H1 (cell line): ENCODE data around the gene BIN1.

Experiments used
- CBX5 ChIP-seq: fragments of 300-800, 300-1000 bp; sonication (generic); IDR thresholded peaks from 2 replicates; pipeline ENCODE4 v1.7.1; 2016; ENCODE audit warnings: antibody characterized with exemption, low read length, low read depth
- CEBPB ChIP-seq: IDR thresholded peaks from 2 replicates; pipeline ENCODE4 v1.6.1; 2012; ENCODE audit warnings: low read depth, low read length
- GABPA ChIP-seq: IDR thresholded peaks from 2 replicates; pipeline ENCODE4 v1.6.1; 2011; ENCODE audit warnings: mild to moderate bottlenecking, low read length, moderate library complexity, borderline replicate concordance; ENCODE audit not compliant: insufficient read depth
- HDAC2 ChIP-seq, 2 experiments: fragments of 300-600 bp in 1 of 2; sonication (generic) in 1 of 2; IDR thresholded peaks; 2 replicates each; pipeline ENCODE4 v1.6.1; 2011 to 2012; ENCODE audit warnings: low read depth in 2 of 2, low read length in 2 of 2, mild to moderate bottlenecking in 2 of 2, moderate library complexity in 2 of 2, borderline replicate concordance in 1 of 2, inconsistent platforms in 1 of 2
- JUN ChIP-seq: IDR thresholded peaks from 2 replicates; pipeline ENCODE4 v1.6.1; 2011; ENCODE audit warnings: low read depth, mild to moderate bottlenecking, improper control_type of control experiment, low read length
- JUND ChIP-seq: IDR thresholded peaks from 2 replicates; pipeline ENCODE4 v1.6.1; 2011; ENCODE audit warnings: mild to moderate bottlenecking, improper control_type of control experiment, low read length
- POLR2A ChIP-seq, 2 experiments: IDR thresholded peaks; 1 replicate in 1 of 2; 2 replicates in 1 of 2; pipeline ENCODE4 v1.6.1; 2011; ENCODE audit warnings: low read depth in 2 of 2, low read length in 2 of 2, mild to moderate bottlenecking in 2 of 2; ENCODE audit errors: control extremely low read depth in 1 of 2
- SAP30 ChIP-seq: fragments of 300-600 bp; sonication (generic); IDR thresholded peaks from 2 replicates; pipeline ENCODE4 v1.7.1; 2012; ENCODE audit warnings: low read length, moderate library complexity, mild to moderate bottlenecking, inconsistent platforms; ENCODE audit not compliant: insufficient read depth, insufficient replicate concordance
- SP4 ChIP-seq: IDR thresholded peaks from 2 replicates; pipeline ENCODE4 v1.6.1; 2012; ENCODE audit warnings: low read length, inconsistent platforms
- TF ChIP-seq, protein P1 (sequence below), 3 experiments: IDR thresholded peaks; 1 replicate in 2 of 3; 2 replicates in 1 of 3; pipeline versions ENCODE4 v1.5.1 to v1.6.1; 2011; ENCODE audit warnings: low read length in 3 of 3, mild to moderate bottlenecking in 3 of 3, inconsistent platforms in 2 of 3, low read depth in 1 of 3, moderate library complexity in 1 of 3; ENCODE audit not compliant: insufficient read depth in 1 of 3; ENCODE audit errors: control extremely low read depth in 1 of 3
- TF ChIP-seq, protein P2 (sequence below): IDR thresholded peaks from 2 replicates; pipeline ENCODE4 v1.6.1; 2011; ENCODE audit warnings: low read depth, mild to moderate bottlenecking, low read length; ENCODE audit not compliant: insufficient read depth
- TF ChIP-seq, protein P3 (sequence below): IDR thresholded peaks from 2 replicates; pipeline ENCODE4 v1.6.1; 2011; ENCODE audit warnings: low read length, improper control_type of control experiment

DNA sequence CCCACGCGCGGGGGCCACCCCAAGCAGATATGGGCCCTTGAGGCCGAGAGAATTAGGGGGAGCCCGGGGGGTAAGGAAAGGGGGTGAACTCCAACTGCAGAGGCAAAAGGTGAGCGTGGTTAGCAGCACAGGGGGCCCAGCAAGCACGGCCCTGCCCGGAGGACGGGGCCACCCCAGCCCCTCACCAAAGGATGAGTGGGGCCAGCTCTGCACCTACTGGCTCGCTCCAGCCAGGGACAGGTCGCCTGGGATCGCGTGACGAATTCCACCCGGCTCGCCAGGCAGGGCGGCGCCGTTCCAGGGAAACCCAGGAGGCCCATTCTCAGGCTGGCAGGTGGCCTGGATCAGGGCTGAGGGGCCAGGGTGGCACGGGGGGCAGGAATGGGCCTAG is 38.6 kb downstream of the BIN1 start:
- TF ChIP-seq, protein P1, sequence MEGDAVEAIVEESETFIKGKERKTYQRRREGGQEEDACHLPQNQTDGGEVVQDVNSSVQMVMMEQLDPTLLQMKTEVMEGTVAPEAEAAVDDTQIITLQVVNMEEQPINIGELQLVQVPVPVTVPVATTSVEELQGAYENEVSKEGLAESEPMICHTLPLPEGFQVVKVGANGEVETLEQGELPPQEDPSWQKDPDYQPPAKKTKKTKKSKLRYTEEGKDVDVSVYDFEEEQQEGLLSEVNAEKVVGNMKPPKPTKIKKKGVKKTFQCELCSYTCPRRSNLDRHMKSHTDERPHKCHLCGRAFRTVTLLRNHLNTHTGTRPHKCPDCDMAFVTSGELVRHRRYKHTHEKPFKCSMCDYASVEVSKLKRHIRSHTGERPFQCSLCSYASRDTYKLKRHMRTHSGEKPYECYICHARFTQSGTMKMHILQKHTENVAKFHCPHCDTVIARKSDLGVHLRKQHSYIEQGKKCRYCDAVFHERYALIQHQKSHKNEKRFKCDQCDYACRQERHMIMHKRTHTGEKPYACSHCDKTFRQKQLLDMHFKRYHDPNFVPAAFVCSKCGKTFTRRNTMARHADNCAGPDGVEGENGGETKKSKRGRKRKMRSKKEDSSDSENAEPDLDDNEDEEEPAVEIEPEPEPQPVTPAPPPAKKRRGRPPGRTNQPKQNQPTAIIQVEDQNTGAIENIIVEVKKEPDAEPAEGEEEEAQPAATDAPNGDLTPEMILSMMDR (IDR thresholded peaks at IDR 0.05; ENCODE audit: control extremely low read depth in 1 of 3, insufficient read depth in 1 of 3, low read depth in 1 of 3, low read length in 3 of 3), result no peak
- TF ChIP-seq, protein P2, sequence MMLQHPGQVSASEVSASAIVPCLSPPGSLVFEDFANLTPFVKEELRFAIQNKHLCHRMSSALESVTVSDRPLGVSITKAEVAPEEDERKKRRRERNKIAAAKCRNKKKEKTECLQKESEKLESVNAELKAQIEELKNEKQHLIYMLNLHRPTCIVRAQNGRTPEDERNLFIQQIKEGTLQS, result no peak
- TF ChIP-seq POLR2A (IDR thresholded peaks at IDR 0.05; ENCODE audit: control extremely low read depth in 1 of 2, low read depth in 2 of 2, low read length in 2 of 2) (no peak), GABPA (no peak), JUND (no peak), SP4 (no peak), SAP30 (no peak), CBX5 (no peak), HDAC2 (IDR thresholded peaks at IDR 0.05; ENCODE audit: borderline replicate concordance in 1 of 2, low read depth in 2 of 2, low read length in 2 of 2) (no peak), JUN (no peak), CEBPB (no peak)
- TF ChIP-seq, protein P3, sequence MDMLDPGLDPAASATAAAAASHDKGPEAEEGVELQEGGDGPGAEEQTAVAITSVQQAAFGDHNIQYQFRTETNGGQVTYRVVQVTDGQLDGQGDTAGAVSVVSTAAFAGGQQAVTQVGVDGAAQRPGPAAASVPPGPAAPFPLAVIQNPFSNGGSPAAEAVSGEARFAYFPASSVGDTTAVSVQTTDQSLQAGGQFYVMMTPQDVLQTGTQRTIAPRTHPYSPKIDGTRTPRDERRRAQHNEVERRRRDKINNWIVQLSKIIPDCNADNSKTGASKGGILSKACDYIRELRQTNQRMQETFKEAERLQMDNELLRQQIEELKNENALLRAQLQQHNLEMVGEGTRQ, result no peak
